ENCODE data around the gene GNGT1. TPM values are rescaled to one million over a fixed set of nuclear protein-coding genes. Genes with fewer than 3 reads are reported as not detected.

Gene GNGT1
- total RNA-seq, 1 experiment from 2014 or later: not detected

DNA sequence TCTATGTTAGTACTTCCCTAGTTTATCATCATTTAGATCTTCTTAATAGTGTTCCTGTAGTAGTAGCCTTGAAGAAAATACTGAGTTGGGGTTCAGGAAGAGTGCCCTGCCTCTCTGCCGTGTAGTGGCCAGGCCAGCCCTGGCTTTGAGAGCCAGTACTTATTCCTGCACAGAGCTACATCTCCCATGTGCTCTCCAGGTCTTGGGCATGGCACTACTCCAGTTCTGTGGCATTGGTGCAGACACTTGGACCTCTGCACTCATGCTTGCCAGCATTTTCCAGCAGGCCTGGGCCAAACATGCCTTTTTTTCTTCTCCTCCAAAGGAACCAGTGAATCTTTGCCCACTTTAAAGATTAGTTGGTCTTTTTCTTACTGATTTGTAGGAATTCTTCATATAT lies 20.4 kb downstream of the GNGT1 start:
- Histone ChIP-seq H3K4me3 (ENCODE audit: low read depth in 2 of 2, low read length in 2 of 2) (no peak overlapping the region), H3K36me3 (ENCODE audit: control insufficient read depth, insufficient read depth, low read length) (no peaks in the 10 kb centered on the region), H3K27me3 (ENCODE audit: control insufficient read depth, insufficient read depth, low read length) (no peaks in the 10 kb centered on the region; the same call in 1 of the 2 replicates), H3K27ac (ENCODE audit: low read length) (no peak overlapping the region), H3K9me3 (ENCODE audit: control insufficient read depth, insufficient read depth, low read depth, low read length) (no peaks in the 10 kb centered on the region), H3K4me1 (ENCODE audit: control insufficient read depth, insufficient read depth, low read length) (peaks cover 7% of the 10 kb centered on the region)
- ChIA-PET POLR2A (no interaction called here), CTCF (no interaction called here)
- ATAC-seq: no peak
- TF ChIP-seq, protein P1, sequence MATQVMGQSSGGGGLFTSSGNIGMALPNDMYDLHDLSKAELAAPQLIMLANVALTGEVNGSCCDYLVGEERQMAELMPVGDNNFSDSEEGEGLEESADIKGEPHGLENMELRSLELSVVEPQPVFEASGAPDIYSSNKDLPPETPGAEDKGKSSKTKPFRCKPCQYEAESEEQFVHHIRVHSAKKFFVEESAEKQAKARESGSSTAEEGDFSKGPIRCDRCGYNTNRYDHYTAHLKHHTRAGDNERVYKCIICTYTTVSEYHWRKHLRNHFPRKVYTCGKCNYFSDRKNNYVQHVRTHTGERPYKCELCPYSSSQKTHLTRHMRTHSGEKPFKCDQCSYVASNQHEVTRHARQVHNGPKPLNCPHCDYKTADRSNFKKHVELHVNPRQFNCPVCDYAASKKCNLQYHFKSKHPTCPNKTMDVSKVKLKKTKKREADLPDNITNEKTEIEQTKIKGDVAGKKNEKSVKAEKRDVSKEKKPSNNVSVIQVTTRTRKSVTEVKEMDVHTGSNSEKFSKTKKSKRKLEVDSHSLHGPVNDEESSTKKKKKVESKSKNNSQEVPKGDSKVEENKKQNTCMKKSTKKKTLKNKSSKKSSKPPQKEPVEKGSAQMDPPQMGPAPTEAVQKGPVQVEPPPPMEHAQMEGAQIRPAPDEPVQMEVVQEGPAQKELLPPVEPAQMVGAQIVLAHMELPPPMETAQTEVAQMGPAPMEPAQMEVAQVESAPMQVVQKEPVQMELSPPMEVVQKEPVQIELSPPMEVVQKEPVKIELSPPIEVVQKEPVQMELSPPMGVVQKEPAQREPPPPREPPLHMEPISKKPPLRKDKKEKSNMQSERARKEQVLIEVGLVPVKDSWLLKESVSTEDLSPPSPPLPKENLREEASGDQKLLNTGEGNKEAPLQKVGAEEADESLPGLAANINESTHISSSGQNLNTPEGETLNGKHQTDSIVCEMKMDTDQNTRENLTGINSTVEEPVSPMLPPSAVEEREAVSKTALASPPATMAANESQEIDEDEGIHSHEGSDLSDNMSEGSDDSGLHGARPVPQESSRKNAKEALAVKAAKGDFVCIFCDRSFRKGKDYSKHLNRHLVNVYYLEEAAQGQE (IDR thresholded peaks at IDR 0.05; ENCODE audit: insufficient read depth in 1 of 2, low read depth in 2 of 2, low read length in 1 of 2): no peak
- TF ChIP-seq, protein P2, sequence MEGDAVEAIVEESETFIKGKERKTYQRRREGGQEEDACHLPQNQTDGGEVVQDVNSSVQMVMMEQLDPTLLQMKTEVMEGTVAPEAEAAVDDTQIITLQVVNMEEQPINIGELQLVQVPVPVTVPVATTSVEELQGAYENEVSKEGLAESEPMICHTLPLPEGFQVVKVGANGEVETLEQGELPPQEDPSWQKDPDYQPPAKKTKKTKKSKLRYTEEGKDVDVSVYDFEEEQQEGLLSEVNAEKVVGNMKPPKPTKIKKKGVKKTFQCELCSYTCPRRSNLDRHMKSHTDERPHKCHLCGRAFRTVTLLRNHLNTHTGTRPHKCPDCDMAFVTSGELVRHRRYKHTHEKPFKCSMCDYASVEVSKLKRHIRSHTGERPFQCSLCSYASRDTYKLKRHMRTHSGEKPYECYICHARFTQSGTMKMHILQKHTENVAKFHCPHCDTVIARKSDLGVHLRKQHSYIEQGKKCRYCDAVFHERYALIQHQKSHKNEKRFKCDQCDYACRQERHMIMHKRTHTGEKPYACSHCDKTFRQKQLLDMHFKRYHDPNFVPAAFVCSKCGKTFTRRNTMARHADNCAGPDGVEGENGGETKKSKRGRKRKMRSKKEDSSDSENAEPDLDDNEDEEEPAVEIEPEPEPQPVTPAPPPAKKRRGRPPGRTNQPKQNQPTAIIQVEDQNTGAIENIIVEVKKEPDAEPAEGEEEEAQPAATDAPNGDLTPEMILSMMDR (IDR thresholded peaks at IDR 0.05): no peak
- TF ChIP-seq SIN3A (IDR thresholded peaks at IDR 0.05; ENCODE audit: borderline replicate concordance, insufficient read depth, low read depth, low read length): no peak
- TF ChIP-seq TCF7L2 (IDR thresholded peaks at IDR 0.05; ENCODE audit: low read depth, low read length): no peak
- TF ChIP-seq POLR2AphosphoS5 (IDR thresholded peaks at IDR 0.05; ENCODE audit: low read depth, low read length): no peak
- intact Hi-C loops (cut with micrococcal nuclease; ENCODE audit: unreplicated experiment) (no loop called here), in situ Hi-C loops (cut with HindIII; ENCODE audit: low pct_unique_long_range_greater_than_20kb, low sequenced_read_pairs) (no loop called here)
- DNase-seq (ENCODE audit: low read depth, low spot score): no peak
- no TSS peak for BruUV-seq (replicated peaks)

DNA sequence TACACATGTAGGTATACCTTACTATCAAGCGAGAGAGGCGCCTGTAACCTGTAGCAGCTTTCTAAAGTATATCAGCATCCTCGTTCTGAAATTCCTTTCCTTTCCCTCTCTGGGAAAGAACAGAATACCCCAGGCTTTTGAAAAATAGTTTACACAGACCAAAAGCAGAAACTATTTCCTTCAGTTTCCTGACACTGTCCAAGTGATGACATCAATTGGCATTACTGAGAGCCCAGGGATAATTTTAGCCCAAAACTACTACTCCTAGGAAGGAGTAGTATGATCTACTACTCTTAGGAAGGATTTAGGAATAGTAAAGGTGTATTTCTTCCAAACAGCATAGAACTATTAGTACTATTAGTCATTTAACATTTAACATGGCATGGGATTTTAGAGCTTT lies 21.2 kb downstream of the GNGT1 start:
- Histone ChIP-seq H3K27ac (ENCODE audit: low read length) (no peak overlapping the region), H3K4me1 (ENCODE audit: control insufficient read depth, insufficient read depth, low read length) (peaks cover 7% of the 10 kb centered on the region), H3K9me3 (ENCODE audit: control insufficient read depth, insufficient read depth, low read depth, low read length) (no peaks in the 10 kb centered on the region), H3K27me3 (ENCODE audit: control insufficient read depth, insufficient read depth, low read length) (no peaks in the 10 kb centered on the region; the same call in 1 of the 2 replicates), H3K4me3 (ENCODE audit: low read depth in 2 of 2, low read length in 2 of 2) (no peak overlapping the region), H3K36me3 (ENCODE audit: control insufficient read depth, insufficient read depth, low read length) (no peaks in the 10 kb centered on the region)
- TF ChIP-seq TCF7L2 (IDR thresholded peaks at IDR 0.05; ENCODE audit: low read depth, low read length) (no peak), SIN3A (IDR thresholded peaks at IDR 0.05; ENCODE audit: borderline replicate concordance, insufficient read depth, low read depth, low read length) (no peak), POLR2AphosphoS5 (IDR thresholded peaks at IDR 0.05; ENCODE audit: low read depth, low read length) (no peak)
- TF ChIP-seq, protein P1 (IDR thresholded peaks at IDR 0.05; ENCODE audit: insufficient read depth in 1 of 2, low read depth in 2 of 2, low read length in 1 of 2): no peak
- TF ChIP-seq, protein P2 (IDR thresholded peaks at IDR 0.05): no peak
- CTCF ChIA-PET: interaction anchor here (0.6 to 1.0 kb wide), 2 partner anchors 159 to 160 kb away, joined by 3 read pairs; no protein-coding TSS in a partner anchor
- DNase-seq (ENCODE audit: low read depth, low spot score): no peak
- ATAC-seq: no peak
- in situ Hi-C loops (cut with HindIII; ENCODE audit: low pct_unique_long_range_greater_than_20kb, low sequenced_read_pairs): no loop called here
- no TSS peak for BruUV-seq (replicated peaks)
- POLR2A ChIA-PET: no interaction called here
- intact Hi-C loops (cut with micrococcal nuclease; ENCODE audit: unreplicated experiment): no loop called here
